Nephron (organoid): ENCODE results near the gene PAPPA.
A peak's percentile ranks its signal among the peaks of the same experiment; 100 is the strongest.

Source experiments
- H3K27ac Mint-ChIP-seq, 3 experiments: 2 replicates each; pipeline ENCODE4 v1.8.0; 2020; ENCODE audit warnings: mixed read lengths in 3 of 3, mild to moderate bottlenecking in 2 of 3, moderate library complexity in 1 of 3
- H3K27me3 Mint-ChIP-seq: 2 replicates; pipeline ENCODE4 v1.8.0; 2021; ENCODE audit warnings: low read depth, mild to moderate bottlenecking, moderate library complexity, mixed read lengths
- H3K36me3 Mint-ChIP-seq: 2 replicates; pipeline ENCODE4 v1.8.0; 2020; ENCODE audit warnings: low read depth, mixed read lengths
- H3K4me1 Mint-ChIP-seq: 2 replicates; pipeline ENCODE4 v1.8.0; 2020; ENCODE audit warnings: mixed read lengths
- H3K4me3 Mint-ChIP-seq, 3 experiments: 2 replicates each; pipeline ENCODE4 v1.8.0; 2020; ENCODE audit warnings: mild to moderate bottlenecking in 3 of 3, mixed read lengths in 3 of 3, moderate library complexity in 2 of 3
- H3K9me3 Mint-ChIP-seq: 2 replicates; pipeline ENCODE4 v1.8.0; 2020; ENCODE audit warnings: mixed read lengths
- CTCF ChIP-seq, 3 experiments: fragments of 200-600 bp; sonication (generic); IDR thresholded peaks; one replicate each; pipeline ENCODE4 v1.5.0; 2021; ENCODE audit warnings: antibody characterized with exemption in 3 of 3; ENCODE audit not compliant: unreplicated experiment in 3 of 3

PAPPA gene

GRCh38 chr9:116430849-116431248 is 277.3 kb downstream of the PAPPA start:
- peak overlapping the region in 1 of 3 experiments; percentile 18 for H3K27ac Mint-ChIP-seq
- no peak for TF ChIP-seq CTCF (IDR thresholded peaks at IDR 0.05; ENCODE audit: unreplicated experiment in 3 of 3)
- H3K4me1 Mint-ChIP-seq, result no peaks in the 10 kb centered on the region
- no peaks in the 10 kb centered on the region for H3K9me3 Mint-ChIP-seq
- peaks cover 12% of the 10 kb centered on the region for H3K27me3 Mint-ChIP-seq
- H3K4me3 Mint-ChIP-seq, result no peak overlapping the region
- H3K36me3 Mint-ChIP-seq, result no peaks in the 10 kb centered on the region

GRCh38 chr9:116432051-116432450 is 278.5 kb downstream of the PAPPA start:
- Mint-ChIP-seq H3K36me3 (peaks cover 4% of the 10 kb centered on the region), H3K4me1 (no peaks in the 10 kb centered on the region), H3K9me3 (no peaks in the 10 kb centered on the region), H3K27ac (no peak overlapping the region), H3K27me3 (peaks cover 12% of the 10 kb centered on the region), H3K4me3 (no peak overlapping the region)
- no peak for TF ChIP-seq CTCF (IDR thresholded peaks at IDR 0.05; ENCODE audit: unreplicated experiment in 3 of 3)

GRCh38 chr9:116434314-116434713 is 280.7 kb downstream of the PAPPA start:
- H3K27ac Mint-ChIP-seq, result no peak overlapping the region
- peaks cover 13% of the 10 kb centered on the region for H3K36me3 Mint-ChIP-seq
- H3K4me1 Mint-ChIP-seq, result no peaks in the 10 kb centered on the region
- H3K27me3 Mint-ChIP-seq, result peaks cover 12% of the 10 kb centered on the region
- TF ChIP-seq CTCF (IDR thresholded peaks at IDR 0.05; ENCODE audit: unreplicated experiment in 3 of 3), result no peak
- H3K4me3 Mint-ChIP-seq, result no peak overlapping the region
- H3K9me3 Mint-ChIP-seq, result no peaks in the 10 kb centered on the region

GRCh38 chr9:116435706-116436105 is 282.1 kb downstream of the PAPPA start:
- no peak overlapping the region for H3K27ac Mint-ChIP-seq
- H3K4me3 Mint-ChIP-seq, result no peak overlapping the region
- H3K4me1 Mint-ChIP-seq, result no peaks in the 10 kb centered on the region
- no peak for TF ChIP-seq CTCF (IDR thresholded peaks at IDR 0.05; ENCODE audit: unreplicated experiment in 3 of 3)
- H3K36me3 Mint-ChIP-seq, result peaks cover 27% of the 10 kb centered on the region
- H3K27me3 Mint-ChIP-seq, result peaks cover 12% of the 10 kb centered on the region
- H3K9me3 Mint-ChIP-seq, result no peaks in the 10 kb centered on the region

GRCh38 chr9:116436121-116436520 is 282.5 kb downstream of the PAPPA start:
- no peak for TF ChIP-seq CTCF (IDR thresholded peaks at IDR 0.05; ENCODE audit: unreplicated experiment in 3 of 3)
- H3K9me3 Mint-ChIP-seq, result no peaks in the 10 kb centered on the region

More at GRCh38 chr9:116436121-116436520, 282.5 kb downstream of the PAPPA start:
- Mint-ChIP-seq H3K36me3 (peaks cover 30% of the 10 kb centered on the region), H3K27me3 (peaks cover 12% of the 10 kb centered on the region), H3K27ac (no peak overlapping the region), H3K4me1 (no peaks in the 10 kb centered on the region), H3K4me3 (no peak overlapping the region)
